IPS DF 4.7 (cell line): ENCODE results near the gene ZNF638.

Experiments used
- DNase-seq: peaks from one replicate; pipeline ENCODE4 v3.0.0-alpha.2; 2013; ENCODE audit warnings: low spot score; ENCODE audit errors: extremely low read depth

Gene ZNF638

DNA sequence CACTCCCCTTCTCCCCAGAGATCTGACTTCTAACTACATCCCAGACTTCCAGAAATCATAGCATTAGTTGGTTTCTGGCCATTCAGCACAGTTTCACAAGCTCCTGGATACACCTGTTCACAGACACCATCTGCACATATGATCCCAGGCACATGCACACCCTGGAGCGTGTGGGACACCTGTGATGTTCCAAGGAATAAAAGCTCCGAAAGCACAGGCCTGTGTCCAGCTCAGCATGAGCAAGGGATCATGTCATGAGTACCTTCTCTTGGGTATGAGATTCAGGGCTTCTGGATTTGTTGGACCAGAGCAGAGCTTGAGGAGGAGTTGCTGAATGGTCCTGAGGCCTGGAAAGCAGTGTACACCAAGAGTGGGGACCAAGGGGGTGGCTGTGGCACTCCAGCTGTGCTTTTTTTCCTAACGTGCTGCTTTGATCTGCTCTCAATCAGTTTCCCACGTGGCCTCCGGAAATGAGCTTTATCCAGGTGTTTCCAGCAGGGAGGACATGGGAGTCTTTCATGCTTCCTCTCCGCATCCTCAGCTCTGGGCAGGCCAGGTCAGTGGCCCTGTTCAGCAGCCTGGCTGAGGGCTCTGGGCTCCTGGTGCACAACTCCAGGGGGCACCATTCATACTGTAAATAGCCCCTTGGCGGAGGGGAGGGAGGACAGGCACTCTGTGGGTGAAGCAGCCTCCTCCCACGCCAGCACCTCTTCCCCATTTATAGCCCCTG lies 123.6 kb downstream of the ZNF638 start:
- DNase-seq, result no peak

GRCh38 chr2:71455741-71456569 lies 124.4 kb downstream of the ZNF638 start:
- no peak for DNase-seq

DNA sequence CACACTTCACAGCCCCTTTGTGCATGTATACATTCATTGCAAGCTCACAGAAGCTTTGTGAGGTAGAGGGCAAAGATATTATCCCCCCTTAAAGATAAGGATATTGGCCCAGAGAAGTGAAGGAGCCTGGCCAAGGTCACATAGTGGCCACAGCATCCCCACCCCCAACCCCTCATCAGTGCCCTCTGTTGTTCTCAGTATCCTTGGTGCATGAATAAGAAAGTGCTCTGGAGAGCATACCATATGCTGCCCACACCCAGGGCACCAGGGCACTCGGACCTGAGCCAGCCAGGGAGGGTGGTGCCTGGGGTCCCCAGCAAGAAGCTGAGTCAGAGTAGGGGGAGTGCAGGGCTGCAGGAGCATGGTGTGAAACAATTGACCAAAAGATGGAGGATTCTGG lies 125.0 kb downstream of the ZNF638 start:
- no peak for DNase-seq

- DNase-seq, result no peak
Observed at GRCh38 chr2:71457123-71457915, 125.7 kb downstream of the ZNF638 start.

GRCh38 chr2:71457923-71458322 lies 126.3 kb downstream of the ZNF638 start:
- no peak for DNase-seq

- DNase-seq, result no peak
Observed at GRCh38 chr2:71458413-71459083, 127.0 kb downstream of the ZNF638 start.

DNA sequence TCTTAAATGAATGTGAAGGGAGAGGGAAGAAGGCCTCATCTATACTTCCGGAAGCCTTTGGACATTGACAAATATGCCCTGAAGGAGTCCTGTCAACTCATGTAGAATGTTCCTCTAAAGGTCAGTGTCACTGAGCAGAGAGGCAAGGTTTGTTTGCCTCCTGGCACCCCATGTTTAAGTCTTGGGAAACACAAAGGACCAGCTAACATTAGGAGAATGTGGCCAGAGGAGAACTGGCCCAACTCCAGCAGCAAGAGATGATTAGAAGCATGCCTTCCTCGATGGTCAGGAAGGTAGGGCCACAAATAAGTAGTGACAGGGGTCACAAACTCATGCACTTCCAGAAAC lies 127.5 kb downstream of the ZNF638 start:
- DNase-seq, result no peak

DNA sequence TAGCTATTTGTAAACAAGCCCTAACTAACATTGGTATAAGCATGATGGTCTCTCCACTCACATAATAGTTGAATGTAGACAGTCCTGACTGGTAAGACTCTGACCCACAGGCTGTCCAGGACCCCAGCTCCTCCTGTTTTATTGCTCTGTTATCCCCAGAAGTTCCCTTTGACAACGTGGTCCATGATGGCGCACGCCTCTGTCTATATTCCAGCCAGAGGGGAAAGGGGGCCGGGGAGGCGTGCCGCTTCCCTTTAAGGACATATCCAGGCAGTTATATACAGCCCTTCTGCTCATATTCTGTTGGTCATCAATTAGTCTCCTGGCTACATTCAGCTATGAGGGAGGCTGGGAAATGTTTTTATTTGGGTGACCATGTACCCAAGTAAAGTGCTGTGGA lies 128.5 kb downstream of the ZNF638 start:
- no peak for DNase-seq

DNA sequence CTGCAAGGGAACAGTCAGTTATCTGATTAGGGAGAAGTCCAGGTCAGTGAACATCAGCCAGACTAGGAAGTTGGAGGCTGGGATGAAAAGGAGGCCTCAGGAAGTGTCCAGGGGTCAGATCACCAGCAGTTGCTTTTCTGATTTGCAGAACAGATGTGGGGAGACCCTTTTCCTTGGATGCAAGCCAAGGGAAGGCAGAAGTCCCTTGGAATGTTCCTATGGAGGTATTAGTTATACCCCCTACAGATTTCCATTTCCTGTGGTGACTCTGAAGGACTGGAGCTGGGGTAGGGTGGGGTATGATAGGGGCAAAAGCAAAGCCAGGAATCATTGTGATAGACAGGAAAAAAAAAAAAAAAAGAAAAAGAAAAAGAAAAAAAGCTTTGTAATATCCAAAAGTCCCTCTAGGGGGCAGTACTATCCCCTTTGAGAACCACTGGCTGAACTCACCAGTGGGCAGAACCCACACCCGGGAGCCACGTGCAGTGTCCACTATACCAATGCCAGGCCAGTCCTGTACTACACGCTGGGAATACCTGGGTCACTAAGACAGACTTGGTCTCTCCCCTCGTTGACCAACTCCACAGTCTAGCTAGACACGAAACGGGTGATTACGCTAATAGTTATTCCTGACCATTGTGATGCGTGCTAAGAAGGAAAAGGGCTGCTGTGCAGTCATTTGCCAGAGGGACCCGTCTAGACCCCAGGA lies 129.2 kb downstream of the ZNF638 start:
- DNase-seq, result no peak

DNA sequence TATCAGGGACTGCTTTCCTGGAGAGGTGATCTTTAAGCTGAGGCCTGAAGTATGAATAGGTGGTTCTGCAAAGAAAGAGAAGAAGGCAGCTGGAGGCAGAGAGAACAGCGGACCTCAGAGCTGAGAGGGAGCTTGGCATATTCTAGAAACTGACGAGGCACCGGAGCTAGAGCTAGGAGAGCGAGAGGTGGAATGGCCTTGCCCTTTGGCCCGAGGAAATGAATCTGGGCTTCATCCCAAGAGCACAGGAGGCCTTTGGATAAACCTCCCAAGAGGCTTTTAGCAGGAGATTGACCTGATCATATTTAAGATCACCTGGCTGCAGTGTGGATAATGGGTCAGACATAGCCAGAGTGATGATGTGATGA lies 129.7 kb downstream of the ZNF638 start:
- no peak for DNase-seq

GRCh38 chr2:71462056-71462605 lies 130.5 kb downstream of the ZNF638 start:
- DNase-seq, result no peak

DNA sequence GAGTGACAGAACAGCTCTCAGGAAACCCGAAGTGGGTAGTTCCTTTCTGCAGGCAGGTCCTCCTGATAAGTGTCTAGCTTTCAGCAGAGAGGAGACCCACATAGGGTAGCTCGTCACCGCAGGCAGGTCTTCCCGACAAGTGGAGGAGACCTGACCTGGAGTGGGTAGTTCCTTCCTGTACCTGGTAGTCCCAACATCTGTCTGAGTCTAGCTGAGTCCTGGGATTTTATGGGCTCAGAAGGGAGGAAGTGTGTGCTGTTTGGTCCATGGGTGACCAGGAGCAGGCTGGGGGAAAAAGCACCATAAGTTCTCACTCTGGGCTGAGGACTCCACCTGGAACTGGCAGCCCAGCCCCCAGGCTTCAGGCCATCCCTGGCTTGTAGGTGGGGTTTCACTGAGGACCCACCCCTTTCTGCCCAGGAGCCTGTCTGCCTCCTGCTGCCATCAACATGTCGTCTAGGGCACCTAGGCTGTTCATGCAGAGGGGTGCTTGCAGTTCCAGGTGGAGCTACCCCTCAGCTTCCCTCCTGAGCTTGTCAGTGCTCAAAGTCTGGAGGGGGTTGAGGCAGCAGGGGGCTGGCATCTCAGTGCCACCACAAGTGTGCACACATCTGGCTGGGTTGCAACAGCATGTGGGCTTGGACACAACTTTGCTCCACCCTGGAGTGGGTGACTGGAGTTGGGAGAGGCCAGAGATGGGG lies 131.2 kb downstream of the ZNF638 start:
- no peak for DNase-seq

DNA sequence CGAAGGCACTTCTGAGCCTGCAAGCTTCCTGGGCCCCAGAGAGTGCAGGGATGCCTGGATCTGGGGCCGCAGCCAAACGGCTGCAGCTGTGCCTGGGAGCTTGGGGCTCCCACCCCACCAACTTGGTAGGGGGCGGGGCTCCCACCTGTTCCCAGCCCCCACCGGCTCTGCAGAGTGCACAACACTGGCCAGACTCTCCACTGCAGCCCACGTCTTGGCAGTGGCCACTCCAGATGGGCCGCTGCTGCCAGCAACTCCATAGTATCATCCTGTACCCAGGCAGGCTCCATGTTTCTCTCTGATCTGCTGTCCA lies 131.7 kb downstream of the ZNF638 start:
- no peak for DNase-seq

DNA sequence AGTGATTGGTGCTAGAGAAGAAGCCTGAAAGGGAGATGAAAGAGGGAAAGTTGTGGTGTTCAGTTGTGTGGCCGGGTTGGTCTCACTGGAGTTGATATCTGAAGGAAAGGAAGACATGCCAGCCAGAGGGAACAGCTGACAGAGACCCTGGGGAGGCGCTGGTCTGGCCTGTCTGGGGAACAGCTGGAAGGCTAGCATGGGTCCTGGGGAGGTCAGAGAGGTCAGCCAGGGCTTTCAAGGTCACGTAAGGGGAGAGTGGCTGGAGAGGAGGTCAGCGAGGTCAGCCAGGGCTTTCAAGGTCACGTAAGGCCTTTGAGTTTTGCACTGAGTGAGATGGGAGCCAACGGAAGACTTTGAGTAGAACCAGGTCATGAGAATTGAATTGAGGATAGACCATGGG lies 132.8 kb downstream of the ZNF638 start:
- no peak for DNase-seq

GRCh38 chr2:71465356-71465755 lies 133.8 kb downstream of the ZNF638 start:
- DNase-seq, result no peak

DNA sequence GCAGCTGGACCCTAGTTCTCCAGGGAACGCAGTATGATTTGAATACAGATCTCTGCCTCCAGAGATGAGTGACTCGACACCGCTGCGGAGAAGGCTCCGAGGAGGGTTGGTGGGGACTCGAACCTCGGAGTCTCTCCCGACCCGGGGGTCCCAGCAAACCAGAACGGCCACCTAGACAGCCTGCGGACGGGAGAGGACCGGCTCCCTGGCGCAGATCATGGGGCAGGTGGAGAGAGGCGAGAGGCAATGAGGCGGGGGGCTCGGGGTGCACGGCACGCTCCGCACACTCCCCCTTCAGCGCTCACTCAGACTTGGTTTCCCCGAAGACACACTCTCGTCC lies 134.3 kb downstream of the ZNF638 start:
- DNase-seq, result no peak

- no peak for DNase-seq
Observed at GRCh38 chr2:71466301-71467179, 135.0 kb downstream of the ZNF638 start.

GRCh38 chr2:71467180-71467815 lies 135.7 kb downstream of the ZNF638 start:
- no peak for DNase-seq
